Measurements from ENCODE around the gene SUCLG2. TPM values are rescaled to one million over a fixed set of nuclear protein-coding genes. Genes with fewer than 3 reads are reported as not detected.

SUCLG2 gene
- total and polyA plus RNA-seq, 3 experiments from 2014 or later: 57.0 to 61.7 (median 59.9) TPM

DNA sequence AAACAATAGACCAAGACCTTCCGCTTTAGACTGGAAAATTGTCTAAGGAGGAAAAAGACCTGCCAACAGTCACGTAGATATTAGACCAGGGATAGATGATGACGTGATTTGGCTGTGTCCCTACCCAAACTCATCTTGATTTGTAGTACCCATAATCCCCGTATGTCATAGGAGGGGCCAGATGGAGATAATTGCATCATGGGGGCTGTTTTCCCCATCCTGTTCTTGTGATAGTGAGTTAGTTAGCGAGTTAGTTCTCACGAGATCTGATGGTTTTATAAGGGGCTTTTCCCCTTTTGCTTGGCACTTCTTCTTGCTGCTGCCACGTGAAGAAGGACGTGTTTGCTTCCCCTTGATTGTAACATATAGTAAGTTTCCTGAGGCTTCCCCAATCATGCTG, 31.7 kb upstream of the SUCLG2 start:
- ChIA-PET CTCF (no interaction called here), POLR2A (no interaction called here)
- Mint-ChIP-seq H3K4me1 (peaks cover 24 to 33% (median 29%) of the 10 kb centered on the region in 3 donors), H3K36me3 (peaks cover 0 to 5% (median 4%) of the 10 kb centered on the region in 3 donors), H3K4me3 (peak overlapping the region in 5 of 7 donors; percentile 27 to 64 (median 39)), H3K27me3 (peaks cover 0 to 2% of the 10 kb centered on the region in 2 donors), H3K9me3 (peaks cover 0 to 2% (median 0%) of the 10 kb centered on the region in 5 donors), H3K27ac (peak overlapping the region in 7 of 8 donors; percentile 0 to 46 (median 20))
- no peaks in the 10 kb centered on the region for H3K36me3 ChIP-seq (ENCODE audit: insufficient read depth, low read length)
- no peak overlapping the region for H3K27ac ChIP-seq (ENCODE audit: low read depth, low read length)
- H3K27me3 ChIP-seq (ENCODE audit: insufficient read depth, low read length, poor library complexity, severe bottlenecking): no peaks in the 10 kb centered on the region
- no peaks in the 10 kb centered on the region for H3K9me3 ChIP-seq (ENCODE audit: low read length)
- peak overlapping the region; percentile 37 for H3K4me3 ChIP-seq (ENCODE audit: low read length)
- DNase-seq: no peak
- peaks cover 33% of the 10 kb centered on the region for H3K4me1 ChIP-seq (ENCODE audit: insufficient read depth, low read length)

DNA sequence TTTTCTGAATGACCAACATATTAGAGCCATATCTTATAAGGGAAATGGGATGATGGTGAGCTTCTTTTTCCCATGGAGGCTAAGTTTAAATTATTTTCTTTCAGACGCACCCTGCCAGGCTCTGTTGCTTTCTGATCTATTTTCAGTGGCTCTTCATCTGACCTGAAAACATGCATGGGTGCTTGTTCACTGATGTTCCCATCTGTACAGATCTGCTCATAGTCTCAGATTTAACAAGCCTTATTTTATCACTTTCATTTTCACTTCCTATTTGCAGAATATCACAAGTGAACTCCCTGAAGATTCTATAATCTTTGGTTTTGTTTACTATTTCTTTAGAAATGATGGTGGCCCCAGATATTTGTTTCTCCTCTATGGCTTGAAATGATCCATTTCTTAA, 31.1 kb upstream of the SUCLG2 start:
- CTCF ChIA-PET: no interaction called here
- peaks cover 24 to 33% (median 29%) of the 10 kb centered on the region in 3 donors for H3K4me1 Mint-ChIP-seq

DNA sequence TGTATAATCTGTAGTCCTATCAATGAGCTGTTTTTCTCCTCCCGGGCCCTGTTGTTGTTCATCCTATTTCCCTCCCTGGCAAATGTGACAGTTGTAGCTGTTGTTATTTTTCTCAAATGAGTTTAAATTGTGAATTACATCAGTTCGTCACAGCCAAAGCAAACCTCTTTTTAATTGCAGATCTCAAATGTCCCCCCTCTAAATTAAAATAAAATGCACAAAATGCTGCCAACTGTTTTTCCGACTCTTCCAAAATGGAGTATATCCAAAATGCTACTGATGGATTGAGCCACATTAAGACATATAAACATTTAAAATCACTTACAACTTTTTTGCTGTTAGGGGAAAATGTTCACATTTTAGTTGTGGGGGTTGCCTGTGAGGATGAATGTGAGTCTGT, 29.8 kb upstream of the SUCLG2 start:
- no peak for DNase-seq
- H3K9me3 Mint-ChIP-seq: no peaks in the 10 kb centered on the region
- no peak overlapping the region for H3K4me3 ChIP-seq (ENCODE audit: low read length)
- H3K36me3 ChIP-seq (ENCODE audit: insufficient read depth, low read length): no peaks in the 10 kb centered on the region
- no peaks in the 10 kb centered on the region for H3K27me3 ChIP-seq (ENCODE audit: insufficient read depth, low read length, poor library complexity, severe bottlenecking)
- peaks cover 37% of the 10 kb centered on the region for H3K4me1 ChIP-seq (ENCODE audit: insufficient read depth, low read length)
- H3K36me3 Mint-ChIP-seq: peaks cover 0 to 3% (median 0%) of the 10 kb centered on the region in 3 donors
- no peaks in the 10 kb centered on the region for H3K9me3 ChIP-seq (ENCODE audit: low read length)
- peak overlapping the region in 1 of 8 donors; percentile 9 for H3K27ac Mint-ChIP-seq
- ChIA-PET POLR2A (no interaction called here), CTCF (interaction anchor here (1.1 to 1.3 kb wide), 2 partner anchors 11 to 23 kb away, joined by 3 read pairs; no protein-coding TSS in a partner anchor)
- H3K27me3 Mint-ChIP-seq: no peaks in the 10 kb centered on the region
- H3K27ac ChIP-seq (ENCODE audit: low read depth, low read length): no peak overlapping the region
- H3K4me3 Mint-ChIP-seq: no peak overlapping the region
- peaks cover 29 to 41% (median 32%) of the 10 kb centered on the region in 3 donors for H3K4me1 Mint-ChIP-seq

More for the DNA sequence above, 31.1 kb upstream of the SUCLG2 start:
- Mint-ChIP-seq H3K9me3 (no peaks in the 10 kb centered on the region), H3K4me3 (peak overlapping the region; percentile 5 to 64 (median 39)), H3K27me3 (no peaks in the 10 kb centered on the region), H3K36me3 (peaks cover 0 to 3% (median under 1%) of the 10 kb centered on the region in 3 donors), H3K27ac (peak overlapping the region in 7 of 8 donors; percentile 0 to 39 (median 20))
- POLR2A ChIA-PET: interaction anchor here (0.6 kb wide), 1 partner anchor 19 kb away, joined by 11 read pairs; no protein-coding TSS in a partner anchor
- Histone ChIP-seq H3K36me3 (ENCODE audit: insufficient read depth, low read length) (no peaks in the 10 kb centered on the region), H3K9me3 (ENCODE audit: low read length) (no peaks in the 10 kb centered on the region), H3K27ac (ENCODE audit: low read depth, low read length) (no peak overlapping the region), H3K4me3 (ENCODE audit: low read length) (peak overlapping the region; percentile 37), H3K4me1 (ENCODE audit: insufficient read depth, low read length) (peaks cover 33% of the 10 kb centered on the region), H3K27me3 (ENCODE audit: insufficient read depth, low read length, poor library complexity, severe bottlenecking) (no peaks in the 10 kb centered on the region)
- DNase-seq: no peak

DNA sequence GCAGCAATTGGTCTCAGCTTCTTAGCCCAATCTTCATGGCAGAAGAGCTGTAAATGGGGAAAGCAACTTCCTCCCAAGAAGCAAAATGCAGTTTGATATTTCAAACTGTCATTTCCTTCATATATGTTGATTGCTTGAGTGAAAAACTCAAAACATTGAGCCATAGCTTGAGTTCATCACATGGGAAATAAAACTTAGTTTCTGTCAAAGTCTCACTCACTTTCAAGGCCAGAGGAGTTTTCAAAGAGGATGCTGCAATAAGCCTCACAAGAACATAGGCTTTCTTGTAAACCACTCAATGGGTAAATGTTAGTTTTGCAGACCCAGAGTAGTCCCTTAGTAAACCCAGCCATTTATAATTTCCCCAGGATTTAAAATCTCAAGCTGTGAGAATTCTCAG, 29.1 kb upstream of the SUCLG2 start:
- Mint-ChIP-seq H3K4me3 (no peak overlapping the region), H3K9me3 (no peaks in the 10 kb centered on the region), H3K27ac (peak overlapping the region in 2 of 8 donors; percentile 11 to 62), H3K4me1 (peaks cover 36 to 48% (median 39%) of the 10 kb centered on the region in 3 donors), H3K36me3 (peaks cover 0 to 3% (median 0%) of the 10 kb centered on the region in 3 donors), H3K27me3 (no peaks in the 10 kb centered on the region)
- H3K4me3 ChIP-seq (ENCODE audit: low read length): no peak overlapping the region
- no peaks in the 10 kb centered on the region for H3K36me3 ChIP-seq (ENCODE audit: insufficient read depth, low read length)
- no peak for DNase-seq
- no peaks in the 10 kb centered on the region for H3K9me3 ChIP-seq (ENCODE audit: low read length)
- H3K27me3 ChIP-seq (ENCODE audit: insufficient read depth, low read length, poor library complexity, severe bottlenecking): no peaks in the 10 kb centered on the region
- H3K27ac ChIP-seq (ENCODE audit: low read depth, low read length): no peak overlapping the region
- CTCF ChIA-PET: interaction anchor here (1.1 to 1.3 kb wide), 2 partner anchors 12 to 22 kb away, joined by 3 read pairs; no protein-coding TSS in a partner anchor
- peaks cover 44% of the 10 kb centered on the region for H3K4me1 ChIP-seq (ENCODE audit: insufficient read depth, low read length)
- POLR2A ChIA-PET: no interaction called here

DNA sequence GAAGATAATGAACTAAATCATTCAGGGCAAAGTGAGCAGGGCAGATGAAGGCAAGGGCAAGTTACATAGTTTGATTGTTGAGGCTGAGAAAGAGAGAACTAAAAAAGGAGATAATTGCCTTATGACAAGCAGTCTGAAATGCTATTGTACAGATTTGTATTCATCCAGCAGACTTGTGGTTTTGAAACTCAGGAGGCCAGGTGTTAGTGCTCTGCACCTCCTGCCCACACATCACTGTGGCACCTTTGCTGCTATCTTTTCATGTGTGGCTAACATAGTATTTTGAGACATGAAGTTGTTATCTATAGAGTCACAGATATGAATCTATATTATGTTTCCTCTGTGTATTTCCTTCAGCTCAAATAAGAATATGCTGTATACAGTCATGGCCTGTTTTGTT, 24.3 kb upstream of the SUCLG2 start:
- Histone ChIP-seq H3K36me3 (ENCODE audit: insufficient read depth, low read length) (no peaks in the 10 kb centered on the region), H3K9me3 (ENCODE audit: low read length) (no peaks in the 10 kb centered on the region), H3K27me3 (ENCODE audit: insufficient read depth, low read length, poor library complexity, severe bottlenecking) (no peaks in the 10 kb centered on the region), H3K27ac (ENCODE audit: low read depth, low read length) (no peak overlapping the region), H3K4me1 (ENCODE audit: insufficient read depth, low read length) (peaks cover 31% of the 10 kb centered on the region), H3K4me3 (ENCODE audit: low read length) (no peak overlapping the region)
- peak overlapping the region in 7 of 8 donors; percentile 9 to 74 (median 48) for H3K27ac Mint-ChIP-seq
- no peaks in the 10 kb centered on the region for H3K27me3 Mint-ChIP-seq
- ChIA-PET CTCF (interaction anchor here (1.2 kb wide), 1 partner anchor 18 kb away, joined by 3 read pairs; no protein-coding TSS in a partner anchor), POLR2A (no interaction called here)
- DNase-seq: peak in 1 of 5 donors; percentile 12
- peaks cover 29 to 42% (median 39%) of the 10 kb centered on the region in 3 donors for H3K4me1 Mint-ChIP-seq
- peaks cover 1 to 5% (median 3%) of the 10 kb centered on the region in 3 donors for H3K36me3 Mint-ChIP-seq
- peak overlapping the region in 6 of 7 donors; percentile 0 to 51 (median 6) for H3K4me3 Mint-ChIP-seq
- H3K9me3 Mint-ChIP-seq: no peaks in the 10 kb centered on the region

DNA sequence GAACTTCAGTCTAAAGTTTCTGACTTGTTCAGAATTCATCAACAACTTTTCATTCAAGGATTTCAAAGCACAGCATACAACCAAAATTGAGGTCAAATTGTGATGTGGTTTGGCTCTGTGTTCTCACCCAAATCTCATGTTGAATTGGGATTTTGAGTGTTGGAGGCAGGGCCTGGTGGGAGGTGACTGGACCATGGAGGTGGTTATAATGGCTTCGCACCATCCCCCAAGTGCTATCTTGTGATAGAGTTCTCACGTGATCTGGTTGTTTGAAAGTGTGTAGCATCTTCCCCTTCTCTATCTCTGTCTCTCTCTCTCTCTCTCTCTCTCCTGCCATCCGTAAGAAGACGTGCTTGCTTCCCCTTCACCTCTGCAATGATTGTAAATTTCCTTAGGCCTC, 19.6 kb upstream of the SUCLG2 start:
- Histone ChIP-seq H3K27me3 (ENCODE audit: insufficient read depth, low read length, poor library complexity, severe bottlenecking) (no peaks in the 10 kb centered on the region), H3K4me1 (ENCODE audit: insufficient read depth, low read length) (peaks cover 20% of the 10 kb centered on the region), H3K9me3 (ENCODE audit: low read length) (no peaks in the 10 kb centered on the region), H3K4me3 (ENCODE audit: low read length) (no peak overlapping the region), H3K27ac (ENCODE audit: low read depth, low read length) (no peak overlapping the region), H3K36me3 (ENCODE audit: insufficient read depth, low read length) (no peaks in the 10 kb centered on the region)
- peaks cover 0 to under 1% (median 0%) of the 10 kb centered on the region in 5 donors for H3K9me3 Mint-ChIP-seq
- peaks cover 0 to 5% (median 1%) of the 10 kb centered on the region in 3 donors for H3K36me3 Mint-ChIP-seq
- peak overlapping the region in 2 of 7 donors; percentile 2 to 8 for H3K4me3 Mint-ChIP-seq
- POLR2A ChIA-PET: no interaction called here
- peak overlapping the region in 1 of 8 donors; percentile 54 for H3K27ac Mint-ChIP-seq
- CTCF ChIA-PET: no interaction called here
- H3K4me1 Mint-ChIP-seq: peaks cover 21 to 36% (median 22%) of the 10 kb centered on the region in 3 donors
- H3K27me3 Mint-ChIP-seq: no peaks in the 10 kb centered on the region
- DNase-seq: no peak

DNA sequence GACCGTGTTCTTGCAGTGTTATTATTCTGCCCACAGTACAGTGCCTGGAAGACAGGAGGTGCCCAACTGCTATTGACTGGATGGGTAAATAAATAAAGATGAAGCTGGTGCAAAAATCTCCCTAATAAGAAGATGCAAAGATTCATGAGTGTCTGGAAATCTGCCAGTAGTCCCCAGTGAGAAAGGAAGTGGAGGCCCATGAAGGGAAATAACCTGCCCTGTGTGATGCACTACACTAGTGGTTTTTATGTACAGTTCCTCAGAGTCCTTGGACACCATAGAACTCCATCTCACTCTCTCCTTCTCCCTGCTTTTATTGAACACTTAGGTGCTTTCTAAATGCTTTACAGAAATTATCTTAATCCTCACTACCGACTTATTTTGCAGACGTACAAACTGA, 8.3 kb upstream of the SUCLG2 start:
- no peaks in the 10 kb centered on the region for H3K9me3 ChIP-seq (ENCODE audit: low read length)
- H3K4me3 ChIP-seq (ENCODE audit: low read length): no peak overlapping the region
- peak in 2 of 5 donors; percentile 42 to 47 for DNase-seq
- no peaks in the 10 kb centered on the region for H3K27me3 ChIP-seq (ENCODE audit: insufficient read depth, low read length, poor library complexity, severe bottlenecking)
- H3K4me1 ChIP-seq (ENCODE audit: insufficient read depth, low read length): peaks cover 29% of the 10 kb centered on the region
- no peaks in the 10 kb centered on the region for H3K36me3 ChIP-seq (ENCODE audit: insufficient read depth, low read length)
- ChIA-PET POLR2A (no interaction called here), CTCF (no interaction called here)
- Mint-ChIP-seq H3K27me3 (no peaks in the 10 kb centered on the region), H3K27ac (peak overlapping the region in 5 of 8 donors; percentile 23 to 31 (median 30)), H3K4me1 (peaks cover 32 to 63% (median 52%) of the 10 kb centered on the region in 3 donors), H3K4me3 (peak overlapping the region in 5 of 7 donors; percentile 1 to 50 (median 11)), H3K36me3 (peaks cover 0 to 3% (median 0%) of the 10 kb centered on the region in 3 donors), H3K9me3 (peaks cover 0 to 2% (median 0%) of the 10 kb centered on the region in 5 donors)
- no peak overlapping the region for H3K27ac ChIP-seq (ENCODE audit: low read depth, low read length)

DNA sequence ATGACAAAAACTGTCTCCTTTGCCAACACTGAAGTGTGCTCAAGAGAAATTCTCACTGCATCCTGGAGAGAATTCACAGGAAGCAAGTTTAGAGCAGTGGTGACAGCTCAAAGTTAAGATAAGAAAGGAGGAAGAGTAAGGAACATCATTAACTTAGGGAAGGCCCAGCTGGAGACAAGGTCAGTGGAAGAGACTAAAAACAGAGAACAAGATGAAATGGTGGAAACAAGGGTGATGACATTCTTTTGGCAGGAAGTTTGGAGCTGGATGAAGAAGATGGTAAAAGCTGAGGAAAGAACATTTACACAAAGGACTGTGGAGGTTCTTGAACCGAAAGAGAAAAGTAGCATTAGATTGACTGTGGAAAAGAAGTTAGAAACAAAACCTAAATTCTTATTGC, 6.7 kb upstream of the SUCLG2 start:
- peaks cover 35 to 70% (median 59%) of the 10 kb centered on the region in 3 donors for H3K4me1 Mint-ChIP-seq
- no peaks in the 10 kb centered on the region for H3K36me3 Mint-ChIP-seq
- H3K27me3 Mint-ChIP-seq: no peaks in the 10 kb centered on the region
- no peaks in the 10 kb centered on the region for H3K9me3 ChIP-seq (ENCODE audit: low read length)
- no peak overlapping the region for H3K4me3 Mint-ChIP-seq
- no peaks in the 10 kb centered on the region for H3K9me3 Mint-ChIP-seq
- no peak overlapping the region for H3K4me3 ChIP-seq (ENCODE audit: low read length)
- CTCF ChIA-PET: interaction anchor here (0.8 to 1.0 kb wide), 3 partner anchors 8 to 23 kb away, joined by 3 read pairs; no protein-coding TSS in a partner anchor
- peaks cover 33% of the 10 kb centered on the region for H3K4me1 ChIP-seq (ENCODE audit: insufficient read depth, low read length)
- H3K36me3 ChIP-seq (ENCODE audit: insufficient read depth, low read length): no peaks in the 10 kb centered on the region
- no peaks in the 10 kb centered on the region for H3K27me3 ChIP-seq (ENCODE audit: insufficient read depth, low read length, poor library complexity, severe bottlenecking)
- POLR2A ChIA-PET: interaction anchor here (0.6 kb wide), 1 partner anchor 1435 kb away, joined by 5 read pairs; no protein-coding TSS in a partner anchor
- no peak overlapping the region for H3K27ac ChIP-seq (ENCODE audit: low read depth, low read length)
- peak overlapping the region in 4 of 8 donors; percentile 9 to 77 (median 51) for H3K27ac Mint-ChIP-seq
- no peak for DNase-seq
